Measurements from ENCODE around the gene LYSMD2. TPM values are rescaled to one million over a fixed set of nuclear protein-coding genes. Genes with fewer than 3 reads are reported as not detected.

LYSMD2 gene
- total RNA-seq, 2 experiments from 2014 or later = 17.4 TPM

DNA sequence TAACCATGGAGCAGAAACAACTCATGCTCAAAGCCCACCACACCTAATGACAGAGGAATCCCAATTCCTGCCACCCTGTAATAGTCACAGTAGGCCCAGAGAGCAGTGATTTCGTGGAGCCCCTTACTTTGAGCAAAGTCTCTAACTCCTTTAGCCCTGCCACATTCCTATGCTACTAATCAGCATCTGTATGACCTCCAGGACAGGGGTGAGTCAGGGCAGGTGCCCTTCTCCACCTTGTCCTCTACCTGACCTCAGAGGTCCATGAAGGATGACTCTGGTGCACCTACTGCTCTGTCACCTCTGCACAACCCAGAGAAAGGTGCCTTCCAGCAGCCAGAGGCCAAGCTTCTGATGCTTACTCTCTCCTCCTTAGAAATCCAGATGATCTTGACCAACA, 62.2 kb downstream of the LYSMD2 start:
- no peaks in the 10 kb centered on the region for H3K36me3 ChIP-seq (ENCODE audit: insufficient read depth, low read length)
- H3K4me3 ChIP-seq (ENCODE audit: low read length) = no peak overlapping the region
- no peak for ATAC-seq (ENCODE audit: poor library complexity)
- no peak overlapping the region for H3K4me3 Mint-ChIP-seq
- peaks cover 30% of the 10 kb centered on the region for H3K27me3 Mint-ChIP-seq
- peaks cover 5 to 6% of the 10 kb centered on the region in 2 experiments for H3K27me3 ChIP-seq (ENCODE audit: control insufficient read depth in 1 of 2, insufficient read depth in 2 of 2, low read length in 2 of 2)
- no peaks in the 10 kb centered on the region for H3K9me3 ChIP-seq (ENCODE audit: control insufficient read depth in 1 of 2, insufficient read depth in 1 of 2, low read length in 2 of 2)
- no peak for TF ChIP-seq CTCF (IDR thresholded peaks at IDR 0.05)
- H3K27ac ChIP-seq (ENCODE audit: low read depth in 1 of 2, low read length in 2 of 2) = no peak overlapping the region
- H3K27ac Mint-ChIP-seq = no peak overlapping the region
- intact Hi-C loops (cut with DNase I, micrococcal nuclease) = no loop called here
- ChIA-PET POLR2A (no interaction called here), CTCF (no interaction called here)
- H3K9me3 Mint-ChIP-seq = peaks cover 2% of the 10 kb centered on the region
- no peak for DNase-seq
- no peaks in the 10 kb centered on the region for H3K4me1 ChIP-seq (ENCODE audit: insufficient read depth, low read length)
- H3K36me3 Mint-ChIP-seq (ENCODE audit: low read depth) = no peaks in the 10 kb centered on the region
- H3K4me1 Mint-ChIP-seq (ENCODE audit: low read depth) = no peaks in the 10 kb centered on the region

Other genes with a start within 250 kb of the LYSMD2 start
- 1 to 10 TPM; 4.7 to 5.5 TPM for gene DMXL2, start 114.9 kb downstream of the LYSMD2 start, total RNA-seq
- gene SCG3, start 56.2 kb downstream of the LYSMD2 start, total RNA-seq = not detected
- 1 to 10 TPM; 5.6 to 6.9 TPM for gene TMOD2, start 13.9 kb upstream of the LYSMD2 start, total RNA-seq
- 10 to 100 TPM; 37.6 to 39.0 TPM for gene TMOD3, start 92.0 kb upstream of the LYSMD2 start, total RNA-seq
- gene LEO1, start 234.1 kb upstream of the LYSMD2 start, total RNA-seq = 1 to 10 TPM; 6.2 to 6.7 TPM

Measured in CD4-positive, alpha-beta T cell (primary cell).